Measurements from ENCODE around the gene RPS15A.
"Not testable (repeated sequence)": the region's sequence is repeated elsewhere in the genome, so short reads cannot be mapped to it uniquely, and the experiment has no call there.

DNA sequence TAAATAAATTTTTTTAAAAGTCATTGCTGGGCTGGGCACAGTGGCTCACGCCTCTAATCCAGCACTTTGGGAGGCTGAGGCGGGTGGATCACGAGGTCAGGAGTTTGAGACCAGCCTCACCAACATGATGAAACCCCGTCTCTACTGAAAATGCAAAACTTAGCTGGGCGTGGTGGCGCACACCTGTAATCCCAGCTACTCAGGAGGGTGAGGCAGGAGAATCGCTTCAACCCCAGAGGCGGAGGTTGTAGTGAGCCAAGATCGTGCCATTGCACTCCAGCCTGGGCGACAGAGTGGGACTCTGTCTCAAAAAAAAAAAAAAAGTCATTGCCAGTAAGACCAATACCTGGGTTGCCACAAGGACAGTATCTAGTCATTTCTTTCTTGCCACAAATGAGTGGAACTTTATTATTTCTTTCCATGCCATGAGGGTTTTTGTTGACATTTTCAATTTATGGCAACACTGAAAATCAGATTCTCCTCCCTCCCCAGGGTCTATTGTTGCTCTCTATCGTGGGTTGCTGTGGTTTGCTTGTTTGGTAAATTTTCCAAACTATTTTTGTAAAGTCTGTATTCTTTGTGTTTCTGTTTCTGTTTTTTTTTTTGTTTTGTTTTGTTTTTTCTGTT, 19.7 kb downstream of the RPS15A start:
- TF ChIP-seq EZH2phosphoT487 (IDR thresholded peaks at IDR 0.05; ENCODE audit: insufficient read depth, low read depth); EZH2 (IDR thresholded peaks at IDR 0.05; ENCODE audit: insufficient read depth, poor library complexity, severe bottlenecking): not testable (repeated sequence)
